OCI-LY1 (cell line): Measurements from ENCODE around the gene PAX5.

Experiments
- EZH2 ChIP-seq: fragments of 200-600 bp; sonication (generic), shearing (Covaris generic); IDR thresholded peaks from 2 replicates; pipeline ENCODE4 v1.8.0; 2017; ENCODE audit warnings: borderline replicate concordance, mixed run types, mild to moderate bottlenecking, antibody characterized with exemption, low read length, moderate library complexity, mixed read lengths
- TF ChIP-seq, protein P1 (sequence below): fragments of 200-600 bp; sonication (generic), shearing (Covaris generic); IDR thresholded peaks from 2 replicates; pipeline ENCODE4 v1.5.1; 2017; ENCODE audit warnings: mild to moderate bottlenecking, antibody characterized with exemption, low read length, moderate library complexity, mixed read lengths

DNA sequence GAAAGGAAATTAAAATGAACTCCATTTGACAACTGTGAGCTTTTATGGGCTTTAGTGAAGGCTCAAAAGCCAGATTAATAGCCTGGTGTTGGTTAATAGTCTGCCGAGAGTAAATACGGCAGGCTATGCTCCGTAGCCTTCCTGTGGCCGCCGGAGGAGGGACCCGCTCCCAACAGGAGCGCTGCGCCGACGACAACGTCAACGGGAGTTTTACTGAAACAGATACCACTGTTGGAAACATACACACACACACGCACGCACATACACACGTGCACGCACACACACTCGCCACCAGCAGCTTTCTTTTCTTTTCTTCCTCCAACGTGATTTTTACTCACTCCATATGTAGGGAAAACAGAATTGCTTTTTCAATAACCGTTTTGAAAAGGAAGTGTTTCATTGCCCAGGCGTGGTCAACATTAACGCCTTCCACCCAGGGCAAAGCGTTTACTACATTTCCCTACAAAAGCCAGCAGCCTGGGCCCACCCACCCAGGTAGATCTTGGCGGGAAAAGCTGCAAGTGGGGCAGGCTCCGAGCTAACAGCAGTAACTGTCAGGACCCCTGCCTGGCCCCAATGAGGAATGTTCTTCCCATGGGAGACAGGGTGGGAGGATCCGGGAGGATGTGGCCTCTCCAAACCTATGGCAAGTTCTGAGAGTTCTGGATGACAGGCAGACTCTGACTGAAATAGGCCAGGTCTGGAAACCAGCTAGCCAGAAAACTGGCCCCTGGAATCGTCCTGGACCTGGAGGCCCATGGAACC, 72.3 kb downstream of the PAX5 start:
- no peak for TF ChIP-seq EZH2
- TF ChIP-seq, protein P1, sequence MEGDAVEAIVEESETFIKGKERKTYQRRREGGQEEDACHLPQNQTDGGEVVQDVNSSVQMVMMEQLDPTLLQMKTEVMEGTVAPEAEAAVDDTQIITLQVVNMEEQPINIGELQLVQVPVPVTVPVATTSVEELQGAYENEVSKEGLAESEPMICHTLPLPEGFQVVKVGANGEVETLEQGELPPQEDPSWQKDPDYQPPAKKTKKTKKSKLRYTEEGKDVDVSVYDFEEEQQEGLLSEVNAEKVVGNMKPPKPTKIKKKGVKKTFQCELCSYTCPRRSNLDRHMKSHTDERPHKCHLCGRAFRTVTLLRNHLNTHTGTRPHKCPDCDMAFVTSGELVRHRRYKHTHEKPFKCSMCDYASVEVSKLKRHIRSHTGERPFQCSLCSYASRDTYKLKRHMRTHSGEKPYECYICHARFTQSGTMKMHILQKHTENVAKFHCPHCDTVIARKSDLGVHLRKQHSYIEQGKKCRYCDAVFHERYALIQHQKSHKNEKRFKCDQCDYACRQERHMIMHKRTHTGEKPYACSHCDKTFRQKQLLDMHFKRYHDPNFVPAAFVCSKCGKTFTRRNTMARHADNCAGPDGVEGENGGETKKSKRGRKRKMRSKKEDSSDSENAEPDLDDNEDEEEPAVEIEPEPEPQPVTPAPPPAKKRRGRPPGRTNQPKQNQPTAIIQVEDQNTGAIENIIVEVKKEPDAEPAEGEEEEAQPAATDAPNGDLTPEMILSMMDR = no peak
